Raji (cell line): Measurements from ENCODE around the gene SLC18A3.

Experiments used
- POLR2A ChIP-seq: IDR thresholded peaks from 2 replicates; pipeline ENCODE4 v1.6.1; 2011; ENCODE audit warnings: low read depth, low read length, control low read depth; ENCODE audit not compliant: insufficient read depth

The SLC18A3 gene

DNA sequence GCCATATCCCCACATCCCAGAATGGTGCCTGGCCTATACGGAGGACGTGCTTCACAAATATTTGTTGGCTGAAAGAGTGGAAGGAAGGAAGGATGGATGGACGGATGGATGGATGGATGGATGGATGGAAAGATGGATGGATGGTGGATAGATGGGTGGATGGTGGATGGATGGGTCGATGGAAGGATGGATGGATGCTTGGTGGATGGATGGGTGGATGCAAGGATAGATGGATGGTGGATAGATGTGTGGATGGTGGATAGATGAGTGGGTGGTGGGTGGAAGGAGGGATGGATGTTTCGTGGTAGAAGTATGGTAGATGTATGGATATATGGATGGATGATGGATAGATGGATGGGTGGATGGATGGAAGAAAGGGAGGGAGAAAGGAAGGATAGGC lies 14.5 kb downstream of the SLC18A3 start:
- no peak for TF ChIP-seq POLR2A

DNA sequence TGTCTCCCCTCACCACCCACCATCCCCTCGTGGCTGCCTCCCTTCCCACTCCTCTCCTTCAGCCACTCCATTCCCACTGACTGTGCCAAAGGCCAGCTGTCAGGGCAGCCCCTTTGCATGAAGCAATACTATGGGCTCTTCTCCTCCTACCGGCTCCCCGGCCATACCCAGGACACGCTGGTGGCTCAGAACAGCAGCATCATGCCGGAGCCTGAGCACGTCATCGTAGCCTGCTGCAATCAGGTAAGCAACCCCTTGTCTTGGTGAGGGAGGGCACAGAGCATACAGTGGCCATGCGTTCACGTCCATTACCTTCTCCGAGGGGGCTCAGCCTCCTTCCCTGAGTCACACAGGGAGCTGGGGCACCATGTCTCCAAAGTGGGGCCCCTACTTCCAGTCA lies 15.3 kb downstream of the SLC18A3 start:
- no peak for TF ChIP-seq POLR2A

DNA sequence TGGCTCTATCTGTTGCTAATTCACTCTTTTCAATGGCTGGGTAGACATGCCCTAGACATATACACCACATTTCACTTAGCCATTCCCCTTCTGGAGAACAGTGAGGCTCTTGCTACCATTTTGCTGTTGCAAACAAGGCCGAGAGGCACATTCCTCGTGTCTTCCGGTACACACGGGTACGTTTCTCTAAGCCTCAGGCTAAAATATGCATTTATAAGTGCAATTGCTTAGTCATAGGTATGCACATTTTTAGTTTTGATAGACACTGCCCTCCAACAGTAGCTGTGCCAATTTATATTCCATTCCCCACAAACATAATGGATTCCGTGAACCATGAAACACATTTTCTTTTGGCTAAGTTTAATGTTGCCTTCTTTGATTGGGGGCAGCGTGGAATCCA lies 16.9 kb downstream of the SLC18A3 start:
- TF ChIP-seq POLR2A = no peak

DNA sequence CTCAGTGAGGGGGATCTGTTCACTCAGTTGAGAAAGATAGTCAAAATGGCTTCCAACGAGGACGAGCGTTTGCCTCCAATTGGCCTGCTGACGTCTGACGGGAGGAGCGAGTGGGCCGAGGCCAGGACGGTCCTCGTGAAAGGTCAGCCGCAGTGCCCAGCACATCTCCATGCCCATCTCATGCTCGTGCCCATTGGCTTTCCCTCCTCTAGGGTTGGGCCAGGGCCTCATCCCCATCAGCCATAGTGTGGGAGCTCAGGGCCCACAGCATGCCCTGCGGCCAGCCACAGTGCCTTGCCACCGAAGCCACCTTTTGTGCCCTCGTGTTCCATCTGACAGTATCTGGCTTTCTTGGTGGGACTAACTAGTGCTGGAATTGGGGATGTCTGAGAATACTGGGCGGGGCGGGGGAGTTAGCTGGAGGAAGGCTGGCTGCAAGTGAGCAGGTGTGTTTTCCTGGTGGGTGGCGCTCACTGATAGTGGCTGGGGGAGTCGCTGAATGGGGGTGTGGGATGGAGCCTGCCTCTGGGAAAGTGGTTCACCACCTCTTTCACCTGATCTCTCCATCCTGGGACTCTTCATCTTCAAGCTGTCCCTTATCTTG lies 17.6 kb downstream of the SLC18A3 start:
- no peak for TF ChIP-seq POLR2A

DNA sequence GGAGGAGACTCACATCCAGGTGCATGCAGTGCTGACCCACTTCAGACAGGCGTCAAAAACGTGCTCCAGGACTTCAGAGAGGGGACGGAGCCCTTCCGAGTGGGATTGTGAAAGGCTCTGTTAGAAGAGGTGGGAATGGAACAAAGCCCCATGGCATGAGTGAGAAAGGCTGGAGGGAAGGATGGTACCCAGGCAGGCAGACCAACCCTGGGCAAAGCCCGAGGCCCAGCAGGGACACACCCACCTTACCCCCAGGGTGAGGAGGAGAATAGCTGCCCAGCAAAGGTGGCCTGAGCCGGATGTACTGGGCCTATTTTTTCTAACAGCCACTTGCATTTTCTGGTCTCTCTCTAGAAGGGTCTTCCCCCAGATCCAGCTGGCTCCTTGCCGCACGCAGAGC lies 18.5 kb downstream of the SLC18A3 start:
- no peak for TF ChIP-seq POLR2A

DNA sequence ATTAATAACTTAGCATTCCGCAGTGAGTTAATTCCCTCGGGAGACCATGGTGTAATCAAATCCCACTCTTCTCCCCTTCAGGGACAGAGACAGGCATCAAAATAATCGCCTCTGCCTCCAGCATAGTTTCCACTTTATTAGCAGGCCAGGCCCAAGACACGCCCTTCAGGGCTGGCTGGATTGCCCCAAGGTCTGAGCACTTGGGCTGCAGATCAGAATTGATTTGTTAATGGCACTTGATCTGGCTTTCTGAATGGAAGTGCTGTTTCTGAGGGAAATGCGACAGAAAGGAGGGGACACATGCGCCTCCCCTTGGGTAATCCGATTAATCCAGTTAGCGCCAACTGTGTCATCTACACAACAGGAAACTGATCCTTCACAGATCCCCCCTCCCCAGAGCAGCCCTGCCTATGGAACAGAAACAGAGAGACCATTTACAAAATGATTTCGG lies 19.3 kb downstream of the SLC18A3 start:
- TF ChIP-seq POLR2A = no peak

DNA sequence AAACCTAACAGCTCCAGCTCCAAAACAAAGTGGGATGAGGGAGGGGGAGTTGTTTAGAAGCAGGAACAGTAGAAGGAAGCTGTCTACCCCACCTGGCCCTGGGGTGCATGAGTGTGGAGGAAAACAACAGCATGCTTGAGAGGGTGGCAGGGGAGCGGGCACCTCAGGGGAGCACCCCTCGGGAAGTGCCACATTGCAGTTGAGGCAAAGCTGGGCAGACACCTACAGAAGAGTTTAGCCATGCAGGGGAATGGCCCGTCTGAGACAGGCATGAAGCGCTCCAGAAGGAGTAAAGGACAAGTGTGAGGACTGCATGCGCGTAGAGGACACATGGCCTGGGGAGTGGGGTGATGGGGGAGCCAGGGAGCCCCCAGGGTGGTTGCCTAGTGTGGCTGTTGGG lies 21.9 kb downstream of the SLC18A3 start:
- TF ChIP-seq POLR2A = no peak

DNA sequence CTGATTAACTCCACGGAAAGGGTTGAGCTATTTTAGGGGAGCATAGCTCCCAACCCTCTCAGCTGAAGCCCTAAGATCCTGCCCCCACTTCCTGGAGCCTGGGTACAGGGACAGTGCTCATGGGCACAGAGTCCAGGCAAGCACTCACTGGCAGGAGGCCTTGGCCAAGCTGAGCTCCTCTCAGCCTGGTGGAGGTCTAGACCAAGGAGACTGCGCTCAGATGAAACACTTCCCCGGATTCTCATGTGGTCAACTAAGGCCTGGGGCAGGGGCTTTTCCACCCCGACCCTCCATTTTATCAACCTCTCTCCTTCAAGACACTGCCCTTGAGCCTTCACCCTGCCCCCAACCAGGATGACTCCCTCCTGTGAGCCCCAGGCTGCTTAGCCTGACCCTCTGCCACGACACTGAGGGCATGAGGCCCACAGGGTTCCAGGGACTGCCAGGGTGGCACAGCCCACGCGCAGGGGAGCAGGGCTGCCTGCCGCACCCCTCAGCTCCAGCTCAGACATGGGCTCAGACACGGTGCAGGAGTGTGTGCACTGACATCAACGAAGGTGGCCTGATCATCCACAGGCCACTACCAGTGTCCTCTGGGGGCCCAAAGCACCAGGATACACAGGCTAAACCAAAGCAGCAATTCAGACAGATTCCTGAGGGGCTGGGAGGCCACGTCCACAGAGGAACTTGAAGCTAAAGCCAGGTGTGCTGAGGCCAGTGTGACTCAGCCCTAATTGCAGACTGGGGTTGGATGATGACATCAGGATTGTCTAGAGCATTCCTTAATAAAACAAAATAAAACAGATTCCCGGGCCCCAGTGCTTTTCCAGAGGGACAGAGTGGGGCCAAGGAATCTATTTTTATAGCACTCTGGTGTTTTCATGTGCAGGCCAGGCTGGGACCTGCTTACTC lies 22.6 kb downstream of the SLC18A3 start:
- TF ChIP-seq POLR2A = no peak

DNA sequence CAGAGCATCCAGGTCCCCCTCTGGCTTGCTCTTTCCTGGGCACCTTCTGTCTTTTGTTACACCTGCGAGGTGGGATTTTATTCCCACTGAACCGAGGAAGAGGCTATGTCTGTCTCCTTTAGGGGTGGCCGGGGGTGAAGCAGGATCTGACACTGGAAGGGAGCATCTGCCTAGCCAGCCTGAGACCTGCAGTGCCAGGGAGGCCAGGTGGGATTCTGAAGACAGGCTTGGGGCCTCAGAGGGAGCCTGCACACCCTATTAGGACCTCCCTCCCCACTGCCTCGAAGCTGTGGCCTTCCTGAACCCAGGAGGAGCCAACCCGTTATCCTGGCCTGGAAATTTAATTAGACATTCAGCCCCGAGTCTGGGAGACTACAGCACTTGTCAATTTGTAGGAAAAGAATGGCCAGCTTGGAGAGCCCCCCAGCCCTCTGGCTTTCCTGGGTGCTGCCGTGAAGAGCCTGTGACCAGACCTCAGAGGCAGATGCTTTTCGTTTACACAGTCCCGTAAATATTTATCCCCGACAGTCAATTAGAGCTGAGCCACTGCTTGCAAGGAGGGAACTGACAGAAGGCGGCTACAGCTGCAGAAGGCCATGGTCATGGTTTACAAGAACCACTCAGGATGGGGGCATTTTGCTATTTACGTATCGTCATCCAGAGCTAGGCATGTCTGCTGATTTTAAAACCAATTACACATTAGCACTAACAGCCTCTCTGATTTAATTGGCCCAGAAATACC lies 23.4 kb downstream of the SLC18A3 start:
- TF ChIP-seq POLR2A = no peak

DNA sequence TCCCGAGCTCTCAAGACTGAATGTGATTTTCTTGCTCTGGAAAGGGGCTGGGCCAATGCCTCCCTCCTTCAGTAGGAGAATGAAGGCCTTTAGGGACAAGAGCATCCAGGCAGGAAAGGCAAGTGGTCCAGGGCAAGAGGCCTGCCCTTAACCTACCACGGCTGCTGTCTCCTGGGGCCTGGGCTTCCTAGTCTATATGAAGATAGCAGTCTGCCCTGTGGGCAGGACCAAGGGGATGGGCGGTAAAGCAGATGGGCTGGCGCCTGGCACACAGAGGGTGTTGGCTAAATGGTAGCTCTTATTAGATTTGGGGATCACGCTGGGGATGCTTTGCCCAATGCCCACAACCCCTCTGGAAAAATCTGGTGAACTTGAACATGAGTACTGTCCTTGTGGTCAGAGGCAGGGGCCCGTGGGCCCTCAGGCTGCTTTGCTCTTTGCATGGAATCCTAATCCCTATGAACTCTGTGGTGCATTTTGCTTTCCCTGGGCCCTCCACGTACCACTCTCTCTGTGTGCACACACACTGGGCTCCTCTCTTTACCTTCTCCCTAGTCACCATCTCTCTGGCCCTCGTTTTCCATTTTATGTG lies 24.1 kb downstream of the SLC18A3 start:
- TF ChIP-seq POLR2A = no peak

DNA sequence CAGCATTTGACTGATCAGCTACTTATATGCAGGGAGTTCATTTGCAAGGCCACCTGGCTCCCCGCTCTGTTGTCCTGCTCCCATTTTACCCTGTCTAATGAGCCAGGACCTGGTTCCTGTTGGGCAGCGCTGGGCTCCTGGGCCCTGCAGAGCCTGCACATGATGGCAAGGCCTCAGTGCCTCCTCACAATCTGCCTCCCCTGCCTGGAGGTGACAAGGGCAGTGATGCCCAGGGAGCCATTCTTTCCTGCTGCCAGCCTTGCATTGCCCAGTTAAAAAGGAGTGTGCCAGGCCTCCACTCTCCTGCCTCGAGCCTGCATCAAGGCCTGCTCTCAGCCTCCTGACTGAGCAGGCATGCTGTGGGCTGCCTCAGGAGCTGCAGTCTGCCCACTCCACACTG lies 32.2 kb downstream of the SLC18A3 start:
- no peak for TF ChIP-seq POLR2A

DNA sequence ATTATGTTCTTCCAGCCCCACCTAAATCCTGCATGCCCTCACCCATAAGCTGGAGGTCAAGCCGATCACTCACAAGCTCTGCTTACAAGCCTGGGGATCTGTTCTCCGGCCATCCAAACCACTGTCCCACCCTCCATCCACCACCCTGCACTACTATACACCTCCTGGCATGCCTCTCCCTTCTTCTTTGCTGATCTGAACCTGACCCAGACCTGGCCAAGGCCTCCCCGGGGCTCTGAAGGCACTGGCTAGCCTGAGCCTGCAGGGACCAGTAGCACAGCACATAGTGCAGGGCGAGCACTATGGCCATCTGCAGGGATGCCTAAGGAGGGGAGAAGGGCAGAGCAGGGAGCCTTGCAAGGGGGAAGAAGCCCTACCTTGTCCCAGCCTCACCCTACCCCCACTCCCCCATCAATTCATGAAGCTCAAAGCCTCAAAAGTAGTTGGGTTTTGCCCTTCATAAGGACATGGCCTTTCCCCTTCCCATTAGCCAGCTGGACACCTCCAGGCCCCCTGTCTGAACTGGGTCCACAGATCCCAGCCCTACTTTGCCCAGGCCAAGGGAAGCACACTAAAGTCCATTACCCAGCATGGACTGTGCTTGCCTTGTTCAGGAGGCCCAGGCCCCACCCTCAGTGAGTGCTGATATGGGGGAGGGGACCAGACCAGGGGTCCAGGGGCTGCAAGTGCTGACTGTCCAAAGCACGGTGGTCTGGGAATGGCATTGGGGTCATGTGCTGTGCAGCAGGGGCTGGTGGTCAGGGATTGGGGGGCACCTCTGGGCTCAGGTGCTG lies 33.3 kb downstream of the SLC18A3 start:
- no peak for TF ChIP-seq POLR2A

DNA sequence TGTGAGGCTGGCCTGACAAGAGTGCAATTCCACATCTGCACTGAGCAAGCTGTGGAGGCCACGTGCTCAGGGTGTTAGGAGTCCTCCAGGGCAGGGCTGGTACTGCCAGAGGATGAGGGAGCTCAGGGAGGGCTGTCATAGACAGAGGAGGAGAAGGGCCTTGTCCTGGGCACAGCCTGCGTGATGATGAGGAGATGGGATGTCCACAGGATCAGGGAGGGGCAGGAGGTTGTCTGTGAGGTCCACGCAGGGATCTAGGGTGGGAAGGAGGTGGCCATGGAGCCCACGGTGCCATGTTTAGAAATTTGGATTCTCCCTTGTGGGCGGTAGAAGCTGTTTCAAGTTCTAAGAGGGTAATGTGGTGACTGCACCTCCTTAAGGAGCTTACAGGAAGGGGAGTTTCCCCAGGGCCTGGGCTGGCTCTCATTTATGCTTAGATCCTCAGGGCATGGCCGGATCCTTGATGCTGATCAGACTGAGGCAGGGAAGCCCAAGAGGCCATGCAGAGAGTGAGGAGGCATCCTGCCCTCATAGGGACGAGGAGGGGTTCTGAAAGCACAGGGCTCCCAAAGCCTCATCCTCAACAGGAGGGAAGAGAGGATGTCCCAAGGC lies 34.0 kb downstream of the SLC18A3 start:
- no peak for TF ChIP-seq POLR2A

DNA sequence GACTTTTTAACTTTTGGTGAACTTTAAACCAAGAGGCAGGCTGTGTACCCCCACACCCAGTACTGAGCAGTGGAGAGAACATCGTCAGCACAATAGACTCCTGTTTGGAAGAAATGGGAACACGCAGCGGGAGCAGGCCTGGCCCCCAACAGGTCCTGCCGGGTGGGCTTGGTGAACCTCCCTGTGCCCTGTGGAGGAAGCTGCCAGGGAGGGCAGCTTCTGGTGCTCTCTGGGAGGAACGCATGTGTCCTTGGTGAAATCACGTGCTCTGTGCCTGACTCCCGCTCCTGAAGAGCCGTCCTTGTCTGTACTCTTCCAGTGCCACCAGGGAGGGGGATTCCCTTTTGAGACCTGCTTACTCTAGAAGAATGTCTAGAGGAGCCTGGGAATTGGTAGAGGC lies 35.3 kb downstream of the SLC18A3 start:
- TF ChIP-seq POLR2A = no peak
